WTC11 (cell line): ENCODE measurements around the gene ASCC1. TPM values are rescaled to one million over a fixed set of nuclear protein-coding genes. Genes with fewer than 3 reads are reported as not detected.

Source experiments
- ATAC-seq: fragments of 200-7000 bp; cut with Tn5 transposase; 2 replicates; pipeline ENCODE4 v1.10.0; 2021; ENCODE audit warnings: mild to moderate bottlenecking, moderate library complexity
- CTCF ChIA-PET: fragments of 300-600 bp; sonication (Branson Sonifier 250); formaldehyde crosslinking; loops from one replicate; lab custom pipeline; 2021; ENCODE audit warnings: antibody characterized with exemption; lab: Charles Lee
- POLR2A ChIA-PET: fragments of 350-600 bp; sonication (Branson Sonifier 250); formaldehyde crosslinking; loops from one replicate; lab custom pipeline; 2021; ENCODE audit warnings: antibody characterized with exemption; lab: Charles Lee
- DNase-seq: peaks from one replicate; pipeline ENCODE4 v3.0.0; 2021; ENCODE audit warnings: low spot score
- H3K27ac Mint-ChIP-seq: 2 replicates; pipeline ENCODE4 v1.8.0; 2021; ENCODE audit warnings: mixed read lengths
- H3K27me3 Mint-ChIP-seq: 2 replicates; pipeline ENCODE4 v1.8.0; 2021; ENCODE audit warnings: low read depth, mild to moderate bottlenecking, moderate library complexity, mixed read lengths
- H3K36me3 Mint-ChIP-seq: 2 replicates; pipeline ENCODE4 v1.8.0; 2021; ENCODE audit warnings: mixed read lengths
- H3K4me1 Mint-ChIP-seq: 2 replicates; pipeline ENCODE4 v1.8.0; 2022; ENCODE audit warnings: mixed read lengths
- H3K4me3 Mint-ChIP-seq: 2 replicates; pipeline ENCODE4 v1.8.0; 2021; ENCODE audit warnings: mild to moderate bottlenecking, moderate library complexity, mixed read lengths
- H3K9me3 Mint-ChIP-seq: 2 replicates; pipeline ENCODE4 v1.8.0; 2021; ENCODE audit warnings: mixed read lengths
- ATF1 ChIP-seq: sonication (generic); formaldehyde crosslinking; IDR thresholded peaks from 2 replicates; pipeline ENCODE4 v1.8.1; 2023; ENCODE audit warnings: mild to moderate bottlenecking, moderate library complexity, missing genetic modification reagents
- EMX1 ChIP-seq: fragments of 250-450 bp; sonication (Bioruptor Pico); IDR thresholded peaks from 2 replicates; pipeline ENCODE4 v1.8.0; 2021; ENCODE audit warnings: mild to moderate bottlenecking
- ESRRA ChIP-seq: sonication (generic); formaldehyde crosslinking; IDR thresholded peaks from 2 replicates; pipeline ENCODE4 v1.8.1; 2022; ENCODE audit warnings: mild to moderate bottlenecking, missing genetic modification reagents, borderline replicate concordance
- FOXP1 ChIP-seq: sonication (generic); formaldehyde crosslinking; IDR thresholded peaks from 2 replicates; pipeline ENCODE4 v1.8.0; 2022; ENCODE audit warnings: missing genetic modification reagents, mild to moderate bottlenecking, moderate library complexity, borderline replicate concordance
- GRHL2 ChIP-seq: fragments of 250-450 bp; sonication (Bioruptor Pico); IDR thresholded peaks from 2 replicates; pipeline ENCODE4 v1.8.0; 2022; ENCODE audit warnings: mild to moderate bottlenecking, moderate library complexity; ENCODE audit not compliant: insufficient replicate concordance, severe bottlenecking
- JUN ChIP-seq: sonication (generic); formaldehyde crosslinking; IDR thresholded peaks from 2 replicates; pipeline ENCODE4 v1.8.0; 2023; ENCODE audit warnings: mild to moderate bottlenecking, missing genetic modification reagents
- KAT7 ChIP-seq: sonication (generic); formaldehyde crosslinking; IDR thresholded peaks from 2 replicates; pipeline ENCODE4 v1.8.1; 2023; ENCODE audit warnings: missing genetic modification reagents, mild to moderate bottlenecking, borderline replicate concordance
- MXD4 ChIP-seq: fragments of 250-450 bp; sonication (Bioruptor Pico); IDR thresholded peaks from 2 replicates; pipeline ENCODE4 v1.8.0; 2021; ENCODE audit warnings: mild to moderate bottlenecking, moderate library complexity, borderline replicate concordance
- NFE2L1 ChIP-seq: sonication (generic); formaldehyde crosslinking; IDR thresholded peaks from 2 replicates; pipeline ENCODE4 v1.8.1; 2023; ENCODE audit warnings: missing genetic modification reagents
- NR2C2 ChIP-seq: sonication (generic); formaldehyde crosslinking; IDR thresholded peaks from 2 replicates; pipeline ENCODE4 v1.8.0; 2022; ENCODE audit warnings: mild to moderate bottlenecking, missing genetic modification reagents
- SOX15 ChIP-seq: fragments of 250-450 bp; sonication (Bioruptor Pico); IDR thresholded peaks from 2 replicates; pipeline ENCODE4 v1.9.0; 2021; ENCODE audit warnings: mild to moderate bottlenecking
- TCF7 ChIP-seq: sonication (generic); formaldehyde crosslinking; IDR thresholded peaks from 2 replicates; pipeline ENCODE4 v1.8.0; 2022; ENCODE audit warnings: mild to moderate bottlenecking, low read depth, missing genetic modification reagents, moderate library complexity
- ZNF232 ChIP-seq: sonication (generic); formaldehyde crosslinking; IDR thresholded peaks from 2 replicates; pipeline ENCODE4 v1.8.0; 2022; ENCODE audit warnings: mild to moderate bottlenecking, missing genetic modification reagents
- ZNF416 ChIP-seq: fragments of 250-450 bp; sonication (Bioruptor Pico); IDR thresholded peaks from 2 replicates; pipeline ENCODE4 v1.9.0; 2021; ENCODE audit warnings: mild to moderate bottlenecking, inconsistent platforms
- ZNF423 ChIP-seq: fragments of 250-450 bp; sonication (Bioruptor Pico); IDR thresholded peaks from 2 replicates; pipeline ENCODE4 v2.1.2; 2022; ENCODE audit warnings: mild to moderate bottlenecking, moderate library complexity
- total RNA-seq: library from RNA; stranded (reverse); gene quantifications from 3 replicates; pipeline ENCODE4 v1.2.3, GENCODE V29; 2021
- TF ChIP-seq, protein P1 (sequence below): fragments of 250-450 bp; sonication (Bioruptor Pico); conservative IDR thresholded peaks from 2 replicates; pipeline ENCODE4 v1.9.0; 2021; ENCODE audit warnings: mild to moderate bottlenecking
- TF ChIP-seq, protein P2 (sequence below): sonication (generic); formaldehyde crosslinking; IDR thresholded peaks from 2 replicates; pipeline ENCODE4 v1.8.1; 2023; ENCODE audit warnings: mild to moderate bottlenecking, missing genetic modification reagents
- TF ChIP-seq, protein P3 (sequence below): sonication (generic); formaldehyde crosslinking; IDR thresholded peaks from 2 replicates; pipeline ENCODE4 v1.8.1; 2023; ENCODE audit warnings: mild to moderate bottlenecking, missing genetic modification reagents, moderate library complexity
- TF ChIP-seq, protein P4 (sequence below): fragments of 250-450 bp; sonication (Bioruptor Pico); IDR thresholded peaks from 2 replicates; pipeline ENCODE4 v2.1.2; 2022; ENCODE audit warnings: mild to moderate bottlenecking, moderate library complexity
- TF ChIP-seq, protein P5 (sequence below): sonication (generic); formaldehyde crosslinking; IDR thresholded peaks from 2 replicates; pipeline ENCODE4 v1.8.0; 2022; ENCODE audit warnings: mild to moderate bottlenecking, missing genetic modification reagents
- TF ChIP-seq, protein P6 (sequence below): sonication (generic); formaldehyde crosslinking; IDR thresholded peaks from 2 replicates; pipeline ENCODE4 v1.8.0; 2022; ENCODE audit warnings: mild to moderate bottlenecking, missing genetic modification reagents

The ASCC1 gene
- total RNA-seq, 1 experiment from 2014 or later = 30.4 TPM

DNA sequence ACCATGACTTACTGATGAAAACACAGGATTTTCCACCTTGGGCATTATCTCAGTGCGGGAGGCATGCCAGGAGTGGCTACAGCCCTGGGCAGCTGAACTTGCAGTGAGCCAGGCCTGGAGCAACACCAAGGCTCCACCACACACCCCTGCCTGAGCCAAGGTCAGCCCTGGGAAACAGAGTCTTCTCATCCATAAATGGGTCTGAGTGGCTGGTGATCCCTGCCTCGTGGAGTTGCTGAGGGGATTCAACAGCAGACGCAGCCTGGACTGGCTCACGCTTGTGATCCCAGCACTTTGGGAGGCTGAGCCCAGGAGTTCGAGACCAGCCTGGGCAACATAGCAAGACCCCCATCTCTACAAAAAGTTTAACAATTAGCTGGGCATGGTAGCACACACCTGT, 160.0 kb downstream of the ASCC1 start:
- no peak for TF ChIP-seq ATF1 (CRISPR knock-in tag)
- TF ChIP-seq, protein P1, sequence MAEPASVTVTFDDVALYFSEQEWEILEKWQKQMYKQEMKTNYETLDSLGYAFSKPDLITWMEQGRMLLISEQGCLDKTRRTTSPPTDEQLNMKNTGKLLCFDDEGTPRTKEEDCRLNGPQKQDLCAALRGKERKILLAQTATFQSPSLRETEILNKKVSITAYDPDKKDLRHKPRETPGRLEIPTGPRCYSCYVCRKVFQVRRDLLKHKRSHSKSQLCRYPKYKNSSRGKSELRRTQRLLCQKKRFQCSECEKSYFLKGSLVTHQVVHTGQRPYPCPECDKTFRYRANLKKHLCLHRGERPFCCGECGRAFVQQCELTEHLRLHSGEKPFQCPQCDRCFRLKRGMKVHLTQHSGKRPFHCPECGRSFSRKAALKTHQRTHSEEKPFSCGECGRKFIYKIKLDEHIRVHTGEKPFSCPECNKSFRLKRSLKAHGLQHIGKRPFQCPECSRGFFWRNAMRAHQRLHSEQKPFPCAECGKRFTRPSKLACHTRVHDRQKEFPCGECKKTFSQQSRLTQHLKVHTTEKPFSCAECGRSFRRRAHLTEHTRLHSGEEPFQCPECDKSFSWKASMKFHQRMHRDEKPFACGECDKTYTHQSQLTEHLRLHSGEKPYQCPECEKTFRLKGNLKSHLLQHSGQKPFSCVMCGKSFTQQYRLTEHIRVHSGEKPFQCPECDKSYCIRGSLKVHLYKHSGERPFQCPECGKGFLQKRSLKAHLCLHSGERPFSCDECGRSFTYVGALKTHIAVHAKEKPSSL = no peak
- no peak for TF ChIP-seq ZNF423
- TF ChIP-seq, protein P2, sequence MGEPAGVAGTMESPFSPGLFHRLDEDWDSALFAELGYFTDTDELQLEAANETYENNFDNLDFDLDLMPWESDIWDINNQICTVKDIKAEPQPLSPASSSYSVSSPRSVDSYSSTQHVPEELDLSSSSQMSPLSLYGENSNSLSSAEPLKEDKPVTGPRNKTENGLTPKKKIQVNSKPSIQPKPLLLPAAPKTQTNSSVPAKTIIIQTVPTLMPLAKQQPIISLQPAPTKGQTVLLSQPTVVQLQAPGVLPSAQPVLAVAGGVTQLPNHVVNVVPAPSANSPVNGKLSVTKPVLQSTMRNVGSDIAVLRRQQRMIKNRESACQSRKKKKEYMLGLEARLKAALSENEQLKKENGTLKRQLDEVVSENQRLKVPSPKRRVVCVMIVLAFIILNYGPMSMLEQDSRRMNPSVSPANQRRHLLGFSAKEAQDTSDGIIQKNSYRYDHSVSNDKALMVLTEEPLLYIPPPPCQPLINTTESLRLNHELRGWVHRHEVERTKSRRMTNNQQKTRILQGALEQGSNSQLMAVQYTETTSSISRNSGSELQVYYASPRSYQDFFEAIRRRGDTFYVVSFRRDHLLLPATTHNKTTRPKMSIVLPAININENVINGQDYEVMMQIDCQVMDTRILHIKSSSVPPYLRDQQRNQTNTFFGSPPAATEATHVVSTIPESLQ (CRISPR knock-in tag) = no peak
- no peak for TF ChIP-seq ZNF416 (CRISPR knock-in tag)
- TF ChIP-seq ESRRA (CRISPR knock-in tag) = no peak
- TF ChIP-seq NR2C2 (CRISPR knock-in tag) = no peak
- no peak for TF ChIP-seq JUN (CRISPR knock-in tag)
- TF ChIP-seq, all 79 proteins: peak for 0
- Mint-ChIP-seq H3K27ac (no peak overlapping the region), H3K36me3 (no peaks in the 10 kb centered on the region), H3K27me3 (no peaks in the 10 kb centered on the region; the same call in 1 of the 2 replicates), H3K4me3 (no peak overlapping the region), H3K9me3 (no peaks in the 10 kb centered on the region), H3K4me1 (peaks cover 11% of the 10 kb centered on the region)
- no peak for ATAC-seq
- no peak for DNase-seq
- POLR2A ChIA-PET = no interaction called here
- CTCF ChIA-PET = interaction anchor here (1.7 to 2.2 kb wide), 2 partner anchors 7 to 11 kb away, joined by 5 to 15 read pairs; no protein-coding TSS in a partner anchor

DNA sequence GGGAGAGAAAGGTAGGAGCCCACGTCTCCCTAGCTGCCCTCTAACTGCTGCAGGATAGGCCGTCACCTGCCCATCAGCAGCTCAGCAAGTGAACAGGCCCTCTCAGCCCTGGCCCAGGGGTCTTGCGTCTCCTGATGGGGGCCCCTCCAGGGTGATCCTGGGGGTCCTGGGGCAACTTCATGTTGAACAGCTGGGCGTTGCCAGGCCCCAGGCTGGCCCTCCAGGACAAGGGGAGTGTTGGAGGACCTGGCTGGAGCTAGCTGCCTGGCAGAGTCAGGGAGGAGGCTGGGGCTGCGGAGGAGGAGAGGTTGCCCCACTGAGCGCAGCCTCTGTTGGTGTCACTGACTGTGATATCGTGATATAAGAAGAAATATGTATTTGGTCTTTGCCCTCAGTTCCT, 162.4 kb downstream of the ASCC1 start:
- no peak for ATAC-seq
- no peak overlapping the region for H3K4me3 Mint-ChIP-seq

DNA sequence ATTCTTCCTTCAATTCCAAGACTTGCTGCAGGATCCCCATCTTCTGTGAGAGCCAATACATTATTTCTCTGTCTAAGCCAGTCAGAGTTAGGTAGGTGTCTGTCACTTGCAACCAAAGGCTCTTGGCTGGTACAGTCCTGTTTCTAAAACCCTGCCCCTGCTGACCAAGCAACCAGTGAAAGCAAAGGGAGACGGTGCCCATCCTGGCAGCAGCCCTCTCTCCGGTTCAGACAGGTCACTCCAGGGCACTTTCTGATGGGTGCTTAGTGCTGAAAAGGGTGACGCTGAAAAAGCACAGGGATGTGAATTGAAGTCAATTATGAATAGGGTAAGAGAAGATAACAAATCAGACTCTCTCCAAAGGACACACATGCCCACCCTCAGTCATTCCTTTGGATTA, 165.2 kb downstream of the ASCC1 start:
- H3K27me3 Mint-ChIP-seq = peaks cover 3% of the 10 kb centered on the region; the same call in 1 of the 2 replicates
- no peak for ATAC-seq
- peaks cover 7% of the 10 kb centered on the region for H3K9me3 Mint-ChIP-seq
- peaks cover 7% of the 10 kb centered on the region for H3K4me1 Mint-ChIP-seq
- no peak overlapping the region for H3K27ac Mint-ChIP-seq
- no peaks in the 10 kb centered on the region for H3K36me3 Mint-ChIP-seq
- DNase-seq = no peak
- no peak overlapping the region for H3K4me3 Mint-ChIP-seq
- POLR2A ChIA-PET = no interaction called here
- CTCF ChIA-PET = interaction anchor here (0.9 to 4.3 kb wide), 6 partner anchors 10 to 214 kb away, joined by 3 to 84 read pairs (median 44); no protein-coding TSS in a partner anchor
- TF ChIP-seq TCF7 (no peak), GRHL2 (CRISPR knock-in tag) (no peak), SOX15 (CRISPR knock-in tag) (no peak), MXD4 (CRISPR knock-in tag) (no peak), KAT7 (CRISPR knock-in tag) (no peak), ZNF232 (CRISPR knock-in tag) (no peak), ATF1 (CRISPR knock-in tag) (no peak), EMX1 (no peak), NR2C2 (CRISPR knock-in tag) (no peak)
- TF ChIP-seq, protein P2 (CRISPR knock-in tag) = no peak
- TF ChIP-seq, protein P3, sequence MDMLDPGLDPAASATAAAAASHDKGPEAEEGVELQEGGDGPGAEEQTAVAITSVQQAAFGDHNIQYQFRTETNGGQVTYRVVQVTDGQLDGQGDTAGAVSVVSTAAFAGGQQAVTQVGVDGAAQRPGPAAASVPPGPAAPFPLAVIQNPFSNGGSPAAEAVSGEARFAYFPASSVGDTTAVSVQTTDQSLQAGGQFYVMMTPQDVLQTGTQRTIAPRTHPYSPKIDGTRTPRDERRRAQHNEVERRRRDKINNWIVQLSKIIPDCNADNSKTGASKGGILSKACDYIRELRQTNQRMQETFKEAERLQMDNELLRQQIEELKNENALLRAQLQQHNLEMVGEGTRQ (CRISPR knock-in tag) = no peak
- TF ChIP-seq, protein P4, sequence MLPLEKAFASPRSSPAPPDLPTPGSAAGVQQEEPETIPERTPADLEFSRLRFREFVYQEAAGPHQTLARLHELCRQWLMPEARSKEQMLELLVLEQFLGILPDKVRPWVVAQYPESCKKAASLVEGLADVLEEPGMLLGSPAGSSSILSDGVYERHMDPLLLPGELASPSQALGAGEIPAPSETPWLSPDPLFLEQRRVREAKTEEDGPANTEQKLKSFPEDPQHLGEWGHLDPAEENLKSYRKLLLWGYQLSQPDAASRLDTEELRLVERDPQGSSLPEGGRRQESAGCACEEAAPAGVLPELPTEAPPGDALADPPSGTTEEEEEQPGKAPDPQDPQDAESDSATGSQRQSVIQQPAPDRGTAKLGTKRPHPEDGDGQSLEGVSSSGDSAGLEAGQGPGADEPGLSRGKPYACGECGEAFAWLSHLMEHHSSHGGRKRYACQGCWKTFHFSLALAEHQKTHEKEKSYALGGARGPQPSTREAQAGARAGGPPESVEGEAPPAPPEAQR (CRISPR knock-in tag) = no peak
- TF ChIP-seq, protein P5, sequence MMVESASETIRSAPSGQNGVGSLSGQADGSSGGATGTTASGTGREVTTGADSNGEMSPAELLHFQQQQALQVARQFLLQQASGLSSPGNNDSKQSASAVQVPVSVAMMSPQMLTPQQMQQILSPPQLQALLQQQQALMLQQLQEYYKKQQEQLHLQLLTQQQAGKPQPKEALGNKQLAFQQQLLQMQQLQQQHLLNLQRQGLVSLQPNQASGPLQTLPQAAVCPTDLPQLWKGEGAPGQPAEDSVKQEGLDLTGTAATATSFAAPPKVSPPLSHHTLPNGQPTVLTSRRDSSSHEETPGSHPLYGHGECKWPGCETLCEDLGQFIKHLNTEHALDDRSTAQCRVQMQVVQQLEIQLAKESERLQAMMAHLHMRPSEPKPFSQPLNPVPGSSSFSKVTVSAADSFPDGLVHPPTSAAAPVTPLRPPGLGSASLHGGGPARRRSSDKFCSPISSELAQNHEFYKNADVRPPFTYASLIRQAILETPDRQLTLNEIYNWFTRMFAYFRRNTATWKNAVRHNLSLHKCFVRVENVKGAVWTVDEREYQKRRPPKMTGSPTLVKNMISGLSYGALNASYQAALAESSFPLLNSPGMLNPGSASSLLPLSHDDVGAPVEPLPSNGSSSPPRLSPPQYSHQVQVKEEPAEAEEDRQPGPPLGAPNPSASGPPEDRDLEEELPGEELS (CRISPR knock-in tag) = no peak
- TF ChIP-seq, protein P6, sequence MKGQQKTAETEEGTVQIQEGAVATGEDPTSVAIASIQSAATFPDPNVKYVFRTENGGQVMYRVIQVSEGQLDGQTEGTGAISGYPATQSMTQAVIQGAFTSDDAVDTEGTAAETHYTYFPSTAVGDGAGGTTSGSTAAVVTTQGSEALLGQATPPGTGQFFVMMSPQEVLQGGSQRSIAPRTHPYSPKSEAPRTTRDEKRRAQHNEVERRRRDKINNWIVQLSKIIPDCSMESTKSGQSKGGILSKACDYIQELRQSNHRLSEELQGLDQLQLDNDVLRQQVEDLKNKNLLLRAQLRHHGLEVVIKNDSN = no peak

More for the DNA sequence above, 162.4 kb downstream of the ASCC1 start:
- POLR2A ChIA-PET = no interaction called here
- CTCF ChIA-PET = interaction anchor here (0.5 to 1.7 kb wide), 4 partner anchors 14 to 283 kb away, joined by 3 to 4 read pairs (median 4); no protein-coding TSS in a partner anchor
- Mint-ChIP-seq H3K27me3 (peaks cover 3% of the 10 kb centered on the region; the same call in 1 of the 2 replicates), H3K9me3 (peaks cover 7% of the 10 kb centered on the region), H3K36me3 (no peaks in the 10 kb centered on the region), H3K27ac (no peak overlapping the region), H3K4me1 (peaks cover 4% of the 10 kb centered on the region; the same call in 1 of the 2 replicates)
- TF ChIP-seq JUN (CRISPR knock-in tag) (no peak), FOXP1 (CRISPR knock-in tag) (no peak), NFE2L1 (CRISPR knock-in tag) (no peak)
- no peak for DNase-seq
